Body of pancreas (tissue), 4 donors: Measurements from ENCODE around the gene CDK8.

Experiments used
- POLR2A ChIP-seq, 3 donors: fragments of 450-650 bp; IDR thresholded peaks; one replicate each; pipeline ENCODE4 v1.6.1; 2016; ENCODE audit warnings: antibody characterized with exemption in 3 of 3, mild to moderate bottlenecking in 2 of 3
- TF ChIP-seq, protein P1 (sequence below), 7 experiments: fragments of 450-650 bp in 4 of 7; fragments of 200-600 bp in 3 of 7; sonication (generic) in 3 of 7; IDR thresholded peaks; one replicate each; pipeline ENCODE4 v1.5.1; 2016 to 2019; ENCODE audit warnings: antibody characterized with exemption in 7 of 7

DNA sequence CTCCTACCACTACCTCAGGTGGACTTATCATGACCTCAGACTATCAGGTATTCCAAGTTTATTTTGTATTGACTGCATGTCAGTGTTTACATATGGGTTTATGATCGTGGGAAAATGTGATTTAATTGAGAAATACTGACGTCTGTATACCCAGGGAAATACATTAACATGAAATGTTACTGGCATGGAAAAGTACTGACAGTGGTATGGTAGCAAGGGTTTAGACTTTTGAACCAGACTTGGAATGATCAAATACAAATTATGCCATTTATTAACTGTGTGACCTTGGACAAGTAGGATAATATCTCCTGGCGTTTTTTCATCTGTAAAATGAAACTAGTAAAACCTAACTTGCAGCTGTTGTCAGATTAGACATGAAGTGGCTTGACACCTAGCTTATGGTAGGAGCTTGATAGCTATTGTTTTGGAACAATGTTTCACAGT lies 147.7 kb downstream of the CDK8 start:
- TF ChIP-seq, protein P1, sequence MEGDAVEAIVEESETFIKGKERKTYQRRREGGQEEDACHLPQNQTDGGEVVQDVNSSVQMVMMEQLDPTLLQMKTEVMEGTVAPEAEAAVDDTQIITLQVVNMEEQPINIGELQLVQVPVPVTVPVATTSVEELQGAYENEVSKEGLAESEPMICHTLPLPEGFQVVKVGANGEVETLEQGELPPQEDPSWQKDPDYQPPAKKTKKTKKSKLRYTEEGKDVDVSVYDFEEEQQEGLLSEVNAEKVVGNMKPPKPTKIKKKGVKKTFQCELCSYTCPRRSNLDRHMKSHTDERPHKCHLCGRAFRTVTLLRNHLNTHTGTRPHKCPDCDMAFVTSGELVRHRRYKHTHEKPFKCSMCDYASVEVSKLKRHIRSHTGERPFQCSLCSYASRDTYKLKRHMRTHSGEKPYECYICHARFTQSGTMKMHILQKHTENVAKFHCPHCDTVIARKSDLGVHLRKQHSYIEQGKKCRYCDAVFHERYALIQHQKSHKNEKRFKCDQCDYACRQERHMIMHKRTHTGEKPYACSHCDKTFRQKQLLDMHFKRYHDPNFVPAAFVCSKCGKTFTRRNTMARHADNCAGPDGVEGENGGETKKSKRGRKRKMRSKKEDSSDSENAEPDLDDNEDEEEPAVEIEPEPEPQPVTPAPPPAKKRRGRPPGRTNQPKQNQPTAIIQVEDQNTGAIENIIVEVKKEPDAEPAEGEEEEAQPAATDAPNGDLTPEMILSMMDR (IDR thresholded peaks at IDR 0.05) = no peak
- TF ChIP-seq POLR2A (IDR thresholded peaks at IDR 0.05) = no peak
